ENCODE results near the gene DRD5. TPM values are rescaled to one million over a fixed set of nuclear protein-coding genes. Genes with fewer than 3 reads are reported as not detected.

Gene DRD5
- total and polyA plus RNA-seq, 9 of the 15 experiments (the other 6 are each of a cell fraction or from before 2014, with no cell fraction given) = not detected

- Histone ChIP-seq H3K9me3 (replicated peaks; ENCODE audit: control insufficient read depth, insufficient read depth, low read depth, low read length) (no peaks in the 10 kb centered on the region), H2AFZ (ENCODE audit: low read depth, low read length) (no peak overlapping the region), H3K4me2 (ENCODE audit: insufficient read depth, low read length) (no peak overlapping the region), H3K27ac (ENCODE audit: extremely low read depth, low read depth, low read length) (no peak overlapping the region), H3K9ac (ENCODE audit: insufficient read depth in 1 of 2, low read depth in 2 of 2, low read length in 2 of 2) (no peak overlapping the region), H3K36me3 (ENCODE audit: control insufficient read depth, insufficient read depth, low read length) (no peaks in the 10 kb centered on the region), H4K20me1 (replicated peaks; ENCODE audit: control insufficient read depth, insufficient read depth, low read length) (no peaks in the 10 kb centered on the region), H3K79me2 (ENCODE audit: control insufficient read depth, insufficient read depth, low read length) (no peaks in the 10 kb centered on the region), H3K4me3 (no peak overlapping the region), H3K9me1 (ENCODE audit: control insufficient read depth, insufficient read depth, low read length) (peaks cover 3% of the 10 kb centered on the region), H3K4me1 (replicated peaks in 1 of 2; ENCODE audit: control insufficient read depth in 2 of 2, insufficient read depth in 2 of 2, low read length in 2 of 2) (no peaks in the 10 kb centered on the region), H3K27me3 (ENCODE audit: control insufficient read depth in 2 of 2, insufficient read depth in 2 of 2, low read length in 2 of 2) (no peaks in the 10 kb centered on the region)
- DNase-seq (ENCODE audit: extremely low read depth in 1 of 4, low spot score in 3 of 4) (no peak), FAIRE-seq (no peak), ATAC-seq (no peak)
- WGBS (ENCODE audit: insufficient coverage, low coverage, missing lambda C conversion rate) = 6% methylated on average over 5 of the region's 5 CpGs
- no peak for TF ChIP-seq PPARD (CRISPR knock-in tag; IDR thresholded peaks at IDR 0.05)
- peak; percentile 87 for TF ChIP-seq CBX8 (IDR thresholded peaks at IDR 0.05; ENCODE audit: borderline replicate concordance, extremely low read depth, low read depth, low read length, poor library complexity, severe bottlenecking)
- TF ChIP-seq RNF2 (IDR thresholded peaks at IDR 0.05) = 0 out of 2 replicates have a peak, but pooled peaks have one; percentile 12
- in situ Hi-C loops (cut with MboI) (no loop called here), intact Hi-C loops (cut with micrococcal nuclease) (no loop called here)
- no TSS peak for BruUV-seq (replicated peaks)
- CTCF ChIA-PET (ENCODE audit: low intra/inter-chr PET ratio) = no interaction called here
- POLR2A ChIA-PET = no interaction called here
Measured at GRCh38 chr4:9820343-9820742, 38.9 kb downstream of the DRD5 start.

GRCh38 chr4:9825049-9825448 is 43.6 kb downstream of the DRD5 start:
- H3K4me2 ChIP-seq (ENCODE audit: insufficient read depth, low read length) = no peak overlapping the region
- H3K4me3 ChIP-seq = no peak overlapping the region
- no peaks in the 10 kb centered on the region for H3K9me1 ChIP-seq (ENCODE audit: control insufficient read depth, insufficient read depth, low read length)
- no TSS peak for BruUV-seq (replicated peaks)
- 0% methylated on average over 3 of the region's 3 CpGs for WGBS (ENCODE audit: insufficient coverage, low coverage, missing lambda C conversion rate)
- no peak overlapping the region for H3K27ac ChIP-seq (ENCODE audit: extremely low read depth, low read depth, low read length)
- FAIRE-seq = peak; percentile 6
- H3K27me3 ChIP-seq (ENCODE audit: control insufficient read depth in 2 of 2, insufficient read depth in 2 of 2, low read length in 2 of 2) = no peaks in the 10 kb centered on the region
- ChIA-PET POLR2A (interaction anchor here (0.7 kb wide), 1 partner anchor 165 kb away, joined by 4 read pairs; no protein-coding TSS in a partner anchor), CTCF (ENCODE audit: low intra/inter-chr PET ratio) (no interaction called here)
- H3K4me1 ChIP-seq (replicated peaks in 1 of 2; ENCODE audit: control insufficient read depth in 2 of 2, insufficient read depth in 2 of 2, low read length in 2 of 2) = no peaks in the 10 kb centered on the region
- in situ Hi-C loops (cut with MboI) (no loop called here), intact Hi-C loops (cut with micrococcal nuclease) (no loop called here)
- no peaks in the 10 kb centered on the region for H3K9me3 ChIP-seq (replicated peaks; ENCODE audit: control insufficient read depth, insufficient read depth, low read depth, low read length)
- no peaks in the 10 kb centered on the region for H3K79me2 ChIP-seq (ENCODE audit: control insufficient read depth, insufficient read depth, low read length)
- H3K9ac ChIP-seq (ENCODE audit: insufficient read depth in 1 of 2, low read depth in 2 of 2, low read length in 2 of 2) = no peak overlapping the region
- H3K36me3 ChIP-seq (ENCODE audit: control insufficient read depth, insufficient read depth, low read length) = no peaks in the 10 kb centered on the region
- no peak for DNase-seq (ENCODE audit: extremely low read depth in 1 of 4, low spot score in 3 of 4)
- no peaks in the 10 kb centered on the region for H4K20me1 ChIP-seq (replicated peaks; ENCODE audit: control insufficient read depth, insufficient read depth, low read length)
- H2AFZ ChIP-seq (ENCODE audit: low read depth, low read length) = no peak overlapping the region
- no peak for ATAC-seq
- TF ChIP-seq HDAC6 (IDR thresholded peaks at IDR 0.05; ENCODE audit: low read depth, low read length) = no peak
- no peak for TF ChIP-seq ZNF561 (CRISPR knock-in tag; conservative IDR thresholded peaks at IDR 0.05)
- no peak for TF ChIP-seq WHSC1 (IDR thresholded peaks at IDR 0.05; ENCODE audit: low read length)
- TF ChIP-seq SRF (CRISPR knock-in tag; IDR thresholded peaks at IDR 0.05) = no peak
- TF ChIP-seq ZNF655 (CRISPR knock-in tag; IDR thresholded peaks at IDR 0.05) = no peak
- no peak for TF ChIP-seq TFAP4 (CRISPR knock-in tag; IDR thresholded peaks at IDR 0.05; ENCODE audit: borderline replicate concordance)
- TF ChIP-seq SP1 (CRISPR knock-in tag; IDR thresholded peaks at IDR 0.05) = no peak
- no peak for TF ChIP-seq NFE2 (IDR thresholded peaks at IDR 0.05; ENCODE audit: low read depth)
